HG03135 (cell line): Measurements from ENCODE around the gene KREMEN1.
"Not testable (repeated sequence)": the region's sequence is repeated elsewhere in the genome, so short reads cannot be mapped to it uniquely, and the experiment has no call there.

Experiments used
- ATAC-seq: cut with Tn5 transposase; IDR thresholded peaks from one replicate; pipeline ENCODE4 v1.9.1; 2021; ENCODE audit warnings: mild to moderate bottlenecking, moderate library complexity; ENCODE audit not compliant: unreplicated experiment

Gene KREMEN1

DNA sequence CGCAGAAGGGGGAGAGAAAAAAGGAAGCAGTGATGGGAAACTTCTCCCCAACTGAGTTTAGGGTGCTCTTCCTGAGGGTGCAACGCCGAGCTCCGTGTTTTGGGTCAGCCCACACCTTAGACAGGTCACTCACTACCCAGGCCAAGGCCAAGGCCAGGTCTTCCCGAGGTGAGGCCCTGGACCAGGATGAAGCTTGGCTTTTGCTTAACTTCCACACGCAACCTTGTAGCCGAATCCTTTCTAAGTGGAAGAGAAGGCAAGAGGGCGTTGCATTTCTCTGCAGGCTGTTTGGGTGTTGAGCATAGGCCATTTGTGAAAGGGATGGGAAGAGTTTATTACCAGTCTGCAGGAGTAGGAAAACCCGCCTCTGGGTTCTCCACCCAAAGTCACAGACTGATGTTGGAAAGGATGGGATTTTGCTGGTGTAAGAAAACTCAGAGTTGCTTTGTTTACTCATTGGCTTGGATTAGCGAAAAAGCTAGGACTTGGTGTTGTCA is 1.5 kb downstream of the KREMEN1 start:
- no peak for ATAC-seq

- ATAC-seq, result no peak
These were observed 5.4 kb downstream of the KREMEN1 start for GRCh38 chr22:29078036-29078868.

DNA sequence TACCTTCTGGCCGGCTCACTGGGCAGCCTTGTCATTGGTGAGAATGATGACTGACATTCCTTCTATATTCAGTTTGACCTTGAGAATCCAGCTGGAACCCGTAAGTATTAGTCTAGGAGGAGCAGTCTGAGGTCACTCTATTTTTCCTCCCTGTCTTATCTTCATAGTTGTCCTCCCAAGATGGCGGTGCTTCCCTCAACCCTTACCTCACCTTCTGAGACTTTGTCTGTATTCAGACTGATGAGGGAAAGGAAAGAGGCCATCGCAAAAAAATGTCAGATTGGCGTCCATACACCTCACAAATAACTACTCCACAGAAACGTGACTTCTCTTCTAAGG is 6.0 kb downstream of the KREMEN1 start:
- no peak for ATAC-seq

- ATAC-seq, result no peak
These were observed 6.5 kb downstream of the KREMEN1 start for GRCh38 chr22:29079218-29079901.

DNA sequence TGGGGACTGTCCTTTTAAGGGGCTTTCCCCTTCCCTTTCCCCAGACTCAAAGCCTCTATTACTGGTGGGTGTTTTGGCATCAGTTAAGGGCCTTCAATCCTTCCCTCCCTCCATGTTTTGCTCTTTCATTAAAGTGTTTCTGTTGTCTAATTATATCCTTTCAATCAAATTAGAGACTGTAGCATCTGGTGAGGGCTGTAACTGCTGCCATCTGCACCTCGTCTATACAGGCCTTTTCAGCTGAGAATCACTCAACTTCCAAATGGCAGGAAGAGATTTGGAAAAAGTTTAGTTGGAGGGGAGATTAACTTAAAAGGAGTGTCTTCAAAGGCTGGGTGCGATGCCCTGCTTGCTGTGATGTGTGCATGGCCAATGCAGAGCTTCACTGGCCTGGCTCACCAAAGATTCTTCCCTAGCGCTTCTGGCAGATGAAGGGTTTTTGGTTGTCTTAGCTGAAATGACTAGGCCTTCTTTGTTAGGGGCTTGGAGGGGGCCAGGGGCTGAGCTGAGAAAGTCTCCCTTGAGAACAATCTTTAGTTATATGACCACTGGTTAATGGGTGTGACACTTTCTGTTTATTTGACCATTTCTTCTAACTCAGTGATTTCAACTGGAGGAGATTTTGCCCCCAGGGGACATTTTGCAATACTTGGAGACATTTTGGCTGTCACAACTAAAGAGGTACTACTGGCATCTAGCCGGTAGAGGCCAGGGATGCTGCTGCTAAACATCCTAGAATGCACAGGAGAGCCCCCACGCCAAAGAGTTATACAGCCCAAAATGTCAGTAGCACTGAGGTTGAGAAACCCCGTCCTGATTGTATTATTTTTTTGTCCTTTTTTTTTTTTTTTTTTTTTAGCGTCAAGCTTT is 7.5 kb downstream of the KREMEN1 start:
- no peak for ATAC-seq

GRCh38 chr22:29081517-29082236 is 8.8 kb downstream of the KREMEN1 start:
- ATAC-seq, result no peak

DNA sequence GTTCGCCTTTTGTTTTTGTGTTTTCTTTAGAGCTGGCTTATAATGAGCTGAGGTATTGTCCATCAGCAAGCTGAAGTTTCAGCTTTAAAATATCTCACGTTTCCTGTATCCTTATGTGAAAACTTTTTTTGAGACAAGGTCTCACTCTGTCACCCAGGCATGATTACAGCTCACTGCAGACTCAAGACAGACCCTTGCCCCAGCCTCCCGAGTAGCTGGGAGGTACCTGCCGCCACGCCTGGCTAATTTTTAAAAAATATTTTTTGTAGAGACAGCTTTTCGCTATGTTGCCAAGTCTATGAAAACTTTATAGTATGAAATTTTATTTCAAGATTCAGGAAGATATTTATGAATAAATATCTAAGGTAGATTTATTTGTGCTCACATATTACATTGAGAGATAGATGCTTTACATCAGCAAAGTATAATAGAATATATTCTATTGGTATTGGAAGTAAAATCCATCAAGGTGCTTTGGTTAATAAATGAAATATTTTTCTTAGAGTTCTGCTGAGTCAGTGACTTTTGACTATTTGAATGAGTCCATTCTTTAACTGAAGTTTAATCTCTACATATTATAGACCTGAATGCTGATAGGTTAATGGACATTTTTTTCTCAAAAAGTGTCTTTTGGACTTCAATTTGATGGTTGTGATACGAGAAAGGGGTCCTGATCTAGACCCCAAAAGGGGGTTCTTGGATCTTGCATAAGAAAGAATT is 10.2 kb downstream of the KREMEN1 start:
- ATAC-seq, result no peak

DNA sequence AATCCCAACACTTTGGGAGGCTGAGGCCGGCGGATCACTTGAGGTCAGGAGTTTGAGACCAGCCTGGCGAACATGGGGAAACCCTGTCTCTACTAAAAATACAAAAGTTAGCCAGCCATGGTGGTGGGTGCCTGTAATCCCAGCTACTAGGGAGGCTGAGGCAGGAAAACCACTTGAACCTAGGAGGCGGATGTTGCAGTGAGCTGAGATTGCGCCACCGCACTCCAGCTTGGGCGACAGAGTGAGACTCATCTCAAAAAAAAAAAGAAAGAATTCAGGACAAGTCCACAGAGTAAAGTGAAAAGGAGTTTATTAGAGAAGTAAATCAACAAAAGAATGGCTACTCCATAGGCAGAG is 10.7 kb downstream of the KREMEN1 start:
- ATAC-seq, result not testable (repeated sequence)

- ATAC-seq, result no peak
These were observed 11.2 kb downstream of the KREMEN1 start for GRCh38 chr22:29083933-29084591.

- no peak for ATAC-seq
These were observed 14.2 kb downstream of the KREMEN1 start for GRCh38 chr22:29087012-29087411.

- no peak for ATAC-seq
These were observed 16.0 kb downstream of the KREMEN1 start for GRCh38 chr22:29088809-29089208.

GRCh38 chr22:29089507-29089906 is 16.7 kb downstream of the KREMEN1 start:
- no peak for ATAC-seq

DNA sequence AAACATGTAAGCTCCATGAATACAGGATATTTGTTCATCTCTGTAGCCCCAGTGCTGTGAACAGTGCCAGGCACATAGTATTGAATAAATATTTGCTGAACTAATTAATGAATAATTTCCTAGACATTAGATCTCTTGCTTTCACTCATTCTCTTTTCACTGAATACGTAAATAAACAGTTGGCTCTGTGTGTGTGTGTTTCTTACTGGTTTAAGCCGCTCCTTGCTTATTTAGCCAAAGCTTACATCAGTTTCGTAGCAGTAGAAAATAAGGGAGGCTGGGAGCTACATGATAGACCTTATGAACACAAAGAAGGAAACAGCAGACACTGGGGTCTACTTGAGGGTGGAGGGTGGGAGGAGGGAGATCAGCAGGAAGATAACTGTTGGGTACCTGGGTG is 17.2 kb downstream of the KREMEN1 start:
- ATAC-seq, result no peak

- ATAC-seq, result no peak
These were observed 19.4 kb downstream of the KREMEN1 start for GRCh38 chr22:29092243-29092642.

- no peak for ATAC-seq
These were observed 20.2 kb downstream of the KREMEN1 start for GRCh38 chr22:29093030-29093429.

DNA sequence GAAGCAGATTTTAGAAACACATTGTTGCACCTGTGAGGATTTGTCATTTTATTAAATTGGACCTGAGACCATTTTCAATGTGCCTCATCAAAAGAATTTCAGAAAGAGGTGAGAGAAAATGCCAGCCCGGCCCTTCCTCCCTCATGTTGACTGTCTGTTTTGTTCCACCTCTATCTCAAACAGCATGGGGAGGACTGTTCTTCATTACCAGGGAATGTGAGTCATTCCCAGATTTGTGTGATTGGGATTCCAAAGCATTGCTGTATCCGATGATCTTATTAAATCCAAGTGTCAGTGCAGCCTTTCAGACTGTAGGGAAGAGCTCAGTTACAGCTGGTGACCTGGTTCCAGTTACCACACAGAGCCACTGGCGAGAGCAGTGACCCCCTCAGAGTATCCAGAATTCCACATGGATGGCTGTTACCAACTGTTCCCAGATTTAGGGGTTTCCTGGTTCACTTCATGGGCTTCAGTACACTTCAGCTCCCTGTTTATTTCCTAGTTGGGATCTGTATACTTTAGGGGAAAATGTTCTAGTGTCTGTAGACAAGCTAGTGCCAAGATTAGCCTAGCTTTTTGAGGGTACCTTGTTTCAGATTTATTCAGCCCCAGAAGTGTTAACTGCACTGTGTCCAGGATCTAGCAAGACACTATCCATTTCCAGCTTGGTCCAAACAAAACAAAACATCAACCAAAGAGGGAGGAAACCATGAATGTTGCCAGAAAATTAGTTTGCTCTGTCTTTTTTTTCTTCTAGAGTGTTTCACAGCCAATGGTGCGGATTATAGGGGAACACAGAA is 20.9 kb downstream of the KREMEN1 start:
- no peak for ATAC-seq

GRCh38 chr22:29095459-29095858 is 22.6 kb downstream of the KREMEN1 start:
- no peak for ATAC-seq

DNA sequence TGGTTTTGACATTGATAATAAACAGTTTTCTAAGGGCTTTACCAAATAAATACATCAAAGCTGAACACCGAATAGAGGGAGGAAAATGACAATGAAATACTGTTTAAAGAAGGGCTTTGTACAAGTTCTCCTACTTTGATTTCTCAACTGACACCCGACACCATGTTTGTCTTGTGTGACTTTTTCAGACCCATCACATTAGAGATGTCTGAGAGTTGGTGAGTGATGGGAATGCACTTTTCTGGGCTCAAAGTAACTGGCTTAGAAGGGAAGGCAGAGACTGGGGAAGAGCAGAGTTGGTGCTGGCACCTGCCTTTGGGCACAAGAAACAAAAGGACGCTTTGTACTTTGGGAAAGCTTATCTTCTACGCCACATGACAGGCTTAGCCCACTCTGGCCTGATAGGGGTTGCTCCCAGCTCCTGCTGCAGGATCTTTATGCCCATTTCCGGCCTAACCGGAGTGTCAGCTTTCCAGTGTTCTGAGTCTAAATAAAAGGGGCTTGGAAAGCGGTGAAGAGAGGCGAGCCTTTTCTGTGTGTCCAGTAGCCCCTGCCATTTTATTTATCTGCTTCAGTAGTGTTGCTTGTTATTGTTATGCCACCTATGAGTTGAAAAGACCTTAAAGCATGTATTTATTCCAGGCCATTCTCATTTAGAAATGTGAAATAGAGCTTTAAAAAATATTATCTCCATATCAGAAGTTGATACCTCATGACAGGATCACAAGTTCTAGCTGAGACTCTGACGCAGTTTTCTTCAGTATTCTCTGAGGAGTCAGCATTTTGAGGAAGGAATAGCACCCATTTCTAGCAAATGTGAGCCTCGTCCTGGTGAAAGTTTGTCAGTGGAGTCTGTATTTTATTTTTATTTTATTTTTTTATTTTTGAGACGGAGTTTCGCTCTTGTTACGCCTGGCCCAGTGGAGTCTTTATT is 24.2 kb downstream of the KREMEN1 start:
- no peak for ATAC-seq
